ENCODE data around the gene MAP2K3.

The MAP2K3 gene

DNA sequence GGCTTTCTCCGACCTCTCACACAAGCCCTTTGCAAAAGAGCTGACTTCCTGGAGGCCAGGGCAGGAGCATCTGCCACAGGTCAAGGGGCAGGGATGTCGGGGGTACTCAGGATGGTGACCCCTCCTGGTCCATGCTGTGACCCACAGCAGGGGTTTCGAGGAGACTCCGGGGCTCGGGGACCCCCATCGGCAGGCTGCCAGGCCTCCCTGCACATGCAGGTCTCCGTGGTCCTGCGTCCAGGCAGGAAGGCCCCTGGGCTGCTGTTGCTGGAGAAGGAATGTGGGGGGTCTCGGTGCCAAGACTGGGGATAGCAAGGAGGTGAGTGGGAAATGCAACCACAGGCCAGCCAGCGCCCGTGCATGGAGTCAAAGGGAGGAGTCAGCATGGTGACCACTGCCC, 42.9 kb upstream of the MAP2K3 start:
- no peak for TF ChIP-seq FOXP2 (optimal IDR thresholded peaks at IDR 0.05; ENCODE audit: borderline replicate concordance, extremely low read depth, extremely low read length, insufficient read depth)
- no peak for TF ChIP-seq POLR2AphosphoS5 (IDR thresholded peaks at IDR 0.05; ENCODE audit: low read depth, low read length)
- no peak for TF ChIP-seq TAF1 (IDR thresholded peaks at IDR 0.05; ENCODE audit: borderline replicate concordance, insufficient read depth, low read length)
- TF ChIP-seq SIN3A (IDR thresholded peaks at IDR 0.05; ENCODE audit: borderline replicate concordance, insufficient read depth, low read length), result no peak
- no peak for TF ChIP-seq REST (IDR thresholded peaks at IDR 0.05; ENCODE audit: insufficient read depth in 1 of 2, low read depth in 2 of 2, low read length in 2 of 2)

DNA sequence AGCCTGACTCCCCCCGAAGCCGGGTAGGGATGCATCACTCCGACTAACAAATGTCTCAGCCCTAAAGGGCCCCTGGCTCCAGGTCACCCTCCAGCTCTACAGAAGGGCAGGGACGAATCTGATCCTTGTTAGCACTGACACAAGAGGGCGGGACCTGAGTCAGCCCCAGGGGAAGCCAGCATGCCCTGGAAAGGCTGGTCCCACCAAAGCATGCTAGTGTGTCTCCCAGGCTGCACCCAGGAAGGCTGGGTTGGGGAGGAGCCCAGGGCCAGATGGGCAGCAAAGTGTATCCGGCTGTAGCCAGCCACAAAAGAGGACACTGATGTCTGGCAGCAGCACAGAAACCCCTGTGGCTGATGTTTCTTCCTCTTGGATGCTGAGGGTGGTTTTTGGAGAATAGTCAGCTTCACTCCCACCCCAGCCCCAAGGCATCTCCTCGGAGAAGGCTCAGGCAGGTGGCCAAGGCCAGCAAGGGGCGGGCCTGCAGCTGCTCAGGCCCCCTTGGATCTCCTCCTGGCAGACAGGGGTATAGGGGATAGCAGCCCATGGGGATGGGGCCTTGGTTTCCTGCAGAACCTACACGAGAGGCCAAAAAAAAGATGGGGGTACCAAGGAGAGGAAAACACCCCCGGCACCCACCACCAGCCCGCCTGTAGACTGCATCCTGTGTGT, 42.3 kb upstream of the MAP2K3 start:
- TF ChIP-seq POLR2AphosphoS5 (IDR thresholded peaks at IDR 0.05; ENCODE audit: low read depth, low read length), result no peak
- no peak for TF ChIP-seq FOXP2 (optimal IDR thresholded peaks at IDR 0.05; ENCODE audit: borderline replicate concordance, extremely low read depth, extremely low read length, insufficient read depth)
- TF ChIP-seq SIN3A (IDR thresholded peaks at IDR 0.05; ENCODE audit: borderline replicate concordance, insufficient read depth, low read length), result no peak
- no peak for TF ChIP-seq TAF1 (IDR thresholded peaks at IDR 0.05; ENCODE audit: borderline replicate concordance, insufficient read depth, low read length)
- TF ChIP-seq REST (IDR thresholded peaks at IDR 0.05; ENCODE audit: insufficient read depth in 1 of 2, low read depth in 2 of 2, low read length in 2 of 2), result no peak

DNA sequence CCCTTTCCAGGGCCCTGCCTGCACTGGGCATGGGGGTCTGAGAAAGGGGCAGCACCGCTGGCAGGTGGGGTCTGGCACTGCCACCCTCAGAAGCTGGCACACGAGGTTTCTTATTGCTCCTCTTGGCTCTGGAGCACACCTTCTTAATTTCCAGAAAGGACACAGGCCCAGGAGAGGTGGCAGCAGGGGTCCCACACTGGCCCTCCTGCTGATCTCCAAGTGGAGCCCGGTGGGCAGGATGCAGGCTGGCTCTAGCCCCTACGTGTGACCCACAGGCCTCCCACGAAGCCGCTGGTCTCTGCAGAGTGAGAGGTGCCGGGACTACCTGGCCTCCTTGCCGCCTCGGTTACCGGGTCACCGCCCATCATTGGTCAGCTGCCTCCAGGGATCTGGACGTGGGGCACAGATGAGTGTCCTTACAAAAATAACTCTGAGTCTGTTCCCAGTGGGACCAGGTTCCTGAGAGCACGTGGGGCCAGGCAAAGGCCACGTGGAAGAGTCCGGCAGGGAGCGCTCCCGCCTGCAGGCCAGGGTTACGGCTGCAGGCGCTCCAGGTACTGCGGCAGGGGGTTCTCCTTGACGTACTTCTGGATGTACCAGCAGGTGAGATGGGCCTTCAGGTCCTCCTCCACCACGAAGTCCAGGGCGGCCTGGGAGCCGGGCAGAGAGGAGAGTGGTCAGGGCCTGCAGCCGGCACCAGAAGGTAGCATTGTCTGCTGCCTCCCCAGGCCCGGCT, 41.6 kb upstream of the MAP2K3 start:
- TF ChIP-seq TAF1 (IDR thresholded peaks at IDR 0.05; ENCODE audit: borderline replicate concordance, insufficient read depth, low read length), result no peak
- no peak for TF ChIP-seq REST (IDR thresholded peaks at IDR 0.05; ENCODE audit: insufficient read depth in 1 of 2, low read depth in 2 of 2, low read length in 2 of 2)
- TF ChIP-seq FOXP2 (optimal IDR thresholded peaks at IDR 0.05; ENCODE audit: borderline replicate concordance, extremely low read depth, extremely low read length, insufficient read depth), result no peak
- no peak for TF ChIP-seq POLR2AphosphoS5 (IDR thresholded peaks at IDR 0.05; ENCODE audit: low read depth, low read length)
- TF ChIP-seq SIN3A (IDR thresholded peaks at IDR 0.05; ENCODE audit: borderline replicate concordance, insufficient read depth, low read length), result no peak

- TF ChIP-seq FOXP2 (optimal IDR thresholded peaks at IDR 0.05; ENCODE audit: borderline replicate concordance, extremely low read depth, extremely low read length, insufficient read depth) (no peak), TAF1 (IDR thresholded peaks at IDR 0.05; ENCODE audit: borderline replicate concordance, insufficient read depth, low read length) (no peak)
Observed at GRCh38 chr17:21243516-21244303, 40.8 kb upstream of the MAP2K3 start.

GRCh38 chr17:21245639-21246084, 38.8 kb upstream of the MAP2K3 start:
- no peak for TF ChIP-seq FOXP2 (optimal IDR thresholded peaks at IDR 0.05; ENCODE audit: borderline replicate concordance, extremely low read depth, extremely low read length, insufficient read depth)
- TF ChIP-seq REST (IDR thresholded peaks at IDR 0.05; ENCODE audit: insufficient read depth in 1 of 2, low read depth in 2 of 2, low read length in 2 of 2), result no peak
- no peak for TF ChIP-seq POLR2AphosphoS5 (IDR thresholded peaks at IDR 0.05; ENCODE audit: low read depth, low read length)
- no peak for TF ChIP-seq SIN3A (IDR thresholded peaks at IDR 0.05; ENCODE audit: borderline replicate concordance, insufficient read depth, low read length)
- TF ChIP-seq TAF1 (IDR thresholded peaks at IDR 0.05; ENCODE audit: borderline replicate concordance, insufficient read depth, low read length), result no peak
